OCI-LY3 (cell line): ENCODE data around the gene LHFPL6.

Experiments
- EZH2phosphoT487 ChIP-seq: fragments of 200-600 bp; shearing (Covaris generic); IDR thresholded peaks from 2 replicates; pipeline ENCODE4 v1.6.1; 2018; ENCODE audit warnings: antibody characterized with exemption, mixed run types, low read depth
- TF ChIP-seq, protein P1 (sequence below): fragments of 200-600, 300-600 bp; sonication (generic); IDR thresholded peaks from 2 replicates; pipeline ENCODE4 v1.5.1; 2014; ENCODE audit warnings: antibody characterized with exemption, low read length, low read depth

DNA sequence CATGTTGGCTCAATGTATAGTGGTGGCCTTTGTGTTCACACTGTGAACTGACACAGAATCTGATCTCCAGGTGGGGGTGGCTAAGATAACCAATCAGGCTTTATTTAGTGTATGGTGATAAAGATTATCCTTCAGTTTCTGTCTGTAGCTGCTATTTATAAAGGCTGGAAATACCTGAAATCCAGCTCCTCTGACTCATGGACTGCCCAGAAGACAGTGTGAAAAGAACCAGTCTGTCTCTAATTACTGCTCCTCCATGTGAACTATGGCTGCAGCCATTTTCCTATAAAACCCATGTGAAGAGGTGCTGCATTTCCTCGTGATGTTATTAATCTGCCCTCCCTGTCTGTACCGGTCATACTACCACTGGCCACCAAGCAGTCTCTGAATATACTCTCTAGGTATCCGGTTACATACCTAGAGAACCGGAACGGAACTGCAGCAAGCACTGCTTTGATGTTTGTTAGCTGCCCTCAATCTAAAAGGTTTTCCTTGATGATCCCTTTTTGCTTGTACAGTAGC lies 238.0 kb downstream of the LHFPL6 start:
- TF ChIP-seq, protein P1, sequence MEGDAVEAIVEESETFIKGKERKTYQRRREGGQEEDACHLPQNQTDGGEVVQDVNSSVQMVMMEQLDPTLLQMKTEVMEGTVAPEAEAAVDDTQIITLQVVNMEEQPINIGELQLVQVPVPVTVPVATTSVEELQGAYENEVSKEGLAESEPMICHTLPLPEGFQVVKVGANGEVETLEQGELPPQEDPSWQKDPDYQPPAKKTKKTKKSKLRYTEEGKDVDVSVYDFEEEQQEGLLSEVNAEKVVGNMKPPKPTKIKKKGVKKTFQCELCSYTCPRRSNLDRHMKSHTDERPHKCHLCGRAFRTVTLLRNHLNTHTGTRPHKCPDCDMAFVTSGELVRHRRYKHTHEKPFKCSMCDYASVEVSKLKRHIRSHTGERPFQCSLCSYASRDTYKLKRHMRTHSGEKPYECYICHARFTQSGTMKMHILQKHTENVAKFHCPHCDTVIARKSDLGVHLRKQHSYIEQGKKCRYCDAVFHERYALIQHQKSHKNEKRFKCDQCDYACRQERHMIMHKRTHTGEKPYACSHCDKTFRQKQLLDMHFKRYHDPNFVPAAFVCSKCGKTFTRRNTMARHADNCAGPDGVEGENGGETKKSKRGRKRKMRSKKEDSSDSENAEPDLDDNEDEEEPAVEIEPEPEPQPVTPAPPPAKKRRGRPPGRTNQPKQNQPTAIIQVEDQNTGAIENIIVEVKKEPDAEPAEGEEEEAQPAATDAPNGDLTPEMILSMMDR = no peak
- no peak for TF ChIP-seq EZH2phosphoT487
